ENCODE data around the gene RND2.

The RND2 gene

DNA sequence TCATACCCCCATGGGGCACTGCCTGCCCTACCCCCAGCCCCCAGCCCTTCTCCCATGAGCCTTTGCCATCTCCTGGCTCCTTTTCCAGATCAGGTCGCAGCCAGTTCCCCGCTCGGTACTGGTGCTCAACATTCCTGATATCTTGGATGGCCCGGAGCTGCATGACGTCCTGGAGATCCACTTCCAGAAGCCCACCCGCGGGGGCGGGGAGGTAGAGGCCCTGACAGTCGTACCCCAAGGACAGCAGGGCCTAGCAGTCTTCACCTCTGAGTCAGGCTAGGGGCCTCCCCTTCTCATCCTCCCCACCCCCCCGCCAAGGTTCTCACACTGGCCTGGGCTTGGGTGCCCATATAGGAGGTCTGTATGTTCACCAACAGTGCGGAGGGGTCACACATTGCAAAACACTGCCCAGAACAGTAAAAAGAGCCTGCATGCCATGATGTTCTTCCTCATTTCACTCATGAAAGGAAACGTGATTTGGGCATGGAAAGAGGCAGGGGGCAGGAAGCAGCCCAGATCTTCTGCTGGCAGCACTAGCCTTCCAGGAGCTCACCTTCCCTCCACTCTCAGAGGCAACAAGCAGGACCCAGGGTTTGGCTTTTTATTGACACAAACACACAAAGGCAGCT lies 10.9 kb upstream of the RND2 start:
- DNase-seq (ENCODE audit: low read depth in 1 of 2, low spot score in 1 of 2) = peak in 1 of 2 experiments; percentile 71
- peak overlapping the region; percentile 71 for H3K27ac ChIP-seq (replicated peaks)
- H3K27me3 ChIP-seq (ENCODE audit: insufficient read depth, poor library complexity, severe bottlenecking) = no peaks in the 10 kb centered on the region
- no peak overlapping the region for H3K4me3 ChIP-seq (replicated peaks; ENCODE audit: insufficient read depth, low read length)
- TF ChIP-seq, protein P1, sequence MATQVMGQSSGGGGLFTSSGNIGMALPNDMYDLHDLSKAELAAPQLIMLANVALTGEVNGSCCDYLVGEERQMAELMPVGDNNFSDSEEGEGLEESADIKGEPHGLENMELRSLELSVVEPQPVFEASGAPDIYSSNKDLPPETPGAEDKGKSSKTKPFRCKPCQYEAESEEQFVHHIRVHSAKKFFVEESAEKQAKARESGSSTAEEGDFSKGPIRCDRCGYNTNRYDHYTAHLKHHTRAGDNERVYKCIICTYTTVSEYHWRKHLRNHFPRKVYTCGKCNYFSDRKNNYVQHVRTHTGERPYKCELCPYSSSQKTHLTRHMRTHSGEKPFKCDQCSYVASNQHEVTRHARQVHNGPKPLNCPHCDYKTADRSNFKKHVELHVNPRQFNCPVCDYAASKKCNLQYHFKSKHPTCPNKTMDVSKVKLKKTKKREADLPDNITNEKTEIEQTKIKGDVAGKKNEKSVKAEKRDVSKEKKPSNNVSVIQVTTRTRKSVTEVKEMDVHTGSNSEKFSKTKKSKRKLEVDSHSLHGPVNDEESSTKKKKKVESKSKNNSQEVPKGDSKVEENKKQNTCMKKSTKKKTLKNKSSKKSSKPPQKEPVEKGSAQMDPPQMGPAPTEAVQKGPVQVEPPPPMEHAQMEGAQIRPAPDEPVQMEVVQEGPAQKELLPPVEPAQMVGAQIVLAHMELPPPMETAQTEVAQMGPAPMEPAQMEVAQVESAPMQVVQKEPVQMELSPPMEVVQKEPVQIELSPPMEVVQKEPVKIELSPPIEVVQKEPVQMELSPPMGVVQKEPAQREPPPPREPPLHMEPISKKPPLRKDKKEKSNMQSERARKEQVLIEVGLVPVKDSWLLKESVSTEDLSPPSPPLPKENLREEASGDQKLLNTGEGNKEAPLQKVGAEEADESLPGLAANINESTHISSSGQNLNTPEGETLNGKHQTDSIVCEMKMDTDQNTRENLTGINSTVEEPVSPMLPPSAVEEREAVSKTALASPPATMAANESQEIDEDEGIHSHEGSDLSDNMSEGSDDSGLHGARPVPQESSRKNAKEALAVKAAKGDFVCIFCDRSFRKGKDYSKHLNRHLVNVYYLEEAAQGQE (IDR thresholded peaks at IDR 0.05; ENCODE audit: insufficient replicate concordance, low read depth) = no peak
- TF ChIP-seq POLR2AphosphoS5 (IDR thresholded peaks at IDR 0.05; ENCODE audit: low read depth) (peak; percentile 60), SPI1 (IDR thresholded peaks at IDR 0.05; ENCODE audit: borderline replicate concordance, low read depth) (peak; percentile 41; the same call in 1 of the 2 replicates)

DNA sequence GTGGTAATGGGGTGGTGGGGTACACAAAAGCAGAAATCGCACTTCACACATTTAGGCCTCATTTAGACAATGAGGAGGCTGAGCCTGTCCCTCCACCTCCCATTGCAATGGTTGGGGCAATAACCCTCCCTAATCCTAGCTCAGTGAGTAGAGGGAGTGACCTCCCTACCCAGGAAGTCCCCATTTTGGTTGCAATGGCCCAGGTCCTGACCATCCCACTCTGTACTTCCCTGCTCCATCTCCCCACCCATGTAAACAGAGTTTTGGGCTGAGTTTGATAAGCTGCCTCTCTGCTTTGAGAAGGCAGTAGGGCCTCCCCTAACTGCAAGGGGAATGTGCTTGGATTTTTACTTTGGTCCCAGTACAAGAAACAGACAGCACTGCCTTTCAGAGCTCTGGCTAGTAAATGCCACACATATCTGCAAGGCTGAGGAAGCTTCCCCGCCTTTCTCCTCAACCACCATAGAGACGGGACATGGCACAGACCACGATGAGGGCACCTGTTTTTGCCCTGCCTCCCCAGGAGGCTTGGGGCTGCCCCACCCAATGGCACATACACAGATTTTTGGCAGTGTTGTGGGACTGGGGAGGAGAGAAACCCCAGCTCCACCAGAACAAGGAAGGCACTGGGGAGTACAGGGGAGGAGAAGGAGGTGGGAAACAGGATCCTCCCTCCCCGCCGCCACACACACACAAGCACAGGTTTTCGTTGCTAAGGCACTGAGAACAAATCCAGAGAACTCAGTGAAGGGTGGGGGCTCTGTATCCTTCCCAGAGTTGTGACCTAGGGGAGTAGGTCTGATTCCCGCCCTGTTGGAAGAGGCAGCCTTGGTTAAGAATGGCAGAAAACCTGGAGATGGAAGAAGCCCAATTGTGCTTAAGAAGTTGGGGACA lies 10.1 kb upstream of the RND2 start:
- Histone ChIP-seq H3K4me3 (replicated peaks; ENCODE audit: insufficient read depth, low read length) (no peak overlapping the region), H3K27me3 (ENCODE audit: insufficient read depth, poor library complexity, severe bottlenecking) (no peaks in the 10 kb centered on the region), H3K27ac (replicated peaks) (peak overlapping the region; percentile 71)
- TF ChIP-seq POLR2AphosphoS5 (IDR thresholded peaks at IDR 0.05; ENCODE audit: low read depth) = 0 out of 2 replicates have a peak, but pooled peaks have one; percentile 1
- no peak for TF ChIP-seq GABPA (IDR thresholded peaks at IDR 0.05; ENCODE audit: low read depth)
- no peak for DNase-seq (ENCODE audit: low read depth in 1 of 2, low spot score in 1 of 2)

DNA sequence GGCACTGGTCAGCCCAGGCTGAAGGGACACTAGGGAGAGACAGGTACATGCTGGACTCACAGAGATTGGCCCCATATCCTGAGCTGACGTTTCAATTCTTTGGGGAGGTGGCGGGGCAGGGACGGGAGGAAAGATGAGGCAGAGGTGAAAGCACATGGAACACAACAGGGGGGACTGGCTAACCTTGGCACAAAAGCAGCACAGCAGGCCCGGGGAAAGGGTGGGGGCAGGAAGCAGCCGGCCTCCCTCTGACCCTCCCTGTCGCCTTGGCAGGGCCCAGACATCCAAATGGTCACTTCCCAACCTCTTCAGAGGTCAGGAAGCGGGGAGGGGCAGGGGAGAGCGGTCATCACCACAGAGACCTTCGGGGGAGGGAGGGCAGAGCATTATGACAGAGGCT lies 9.5 kb upstream of the RND2 start:
- DNase-seq (ENCODE audit: low read depth in 1 of 2, low spot score in 1 of 2) = no peak
- Histone ChIP-seq H3K4me3 (replicated peaks; ENCODE audit: insufficient read depth, low read length) (no peak overlapping the region), H3K27ac (replicated peaks) (peak overlapping the region; percentile 71), H3K27me3 (ENCODE audit: insufficient read depth, poor library complexity, severe bottlenecking) (no peaks in the 10 kb centered on the region)
- TF ChIP-seq POLR2AphosphoS5 (IDR thresholded peaks at IDR 0.05; ENCODE audit: low read depth) (no peak), GABPA (IDR thresholded peaks at IDR 0.05; ENCODE audit: low read depth) (no peak), SPI1 (IDR thresholded peaks at IDR 0.05; ENCODE audit: borderline replicate concordance, low read depth) (no peak)
- TF ChIP-seq, protein P2, sequence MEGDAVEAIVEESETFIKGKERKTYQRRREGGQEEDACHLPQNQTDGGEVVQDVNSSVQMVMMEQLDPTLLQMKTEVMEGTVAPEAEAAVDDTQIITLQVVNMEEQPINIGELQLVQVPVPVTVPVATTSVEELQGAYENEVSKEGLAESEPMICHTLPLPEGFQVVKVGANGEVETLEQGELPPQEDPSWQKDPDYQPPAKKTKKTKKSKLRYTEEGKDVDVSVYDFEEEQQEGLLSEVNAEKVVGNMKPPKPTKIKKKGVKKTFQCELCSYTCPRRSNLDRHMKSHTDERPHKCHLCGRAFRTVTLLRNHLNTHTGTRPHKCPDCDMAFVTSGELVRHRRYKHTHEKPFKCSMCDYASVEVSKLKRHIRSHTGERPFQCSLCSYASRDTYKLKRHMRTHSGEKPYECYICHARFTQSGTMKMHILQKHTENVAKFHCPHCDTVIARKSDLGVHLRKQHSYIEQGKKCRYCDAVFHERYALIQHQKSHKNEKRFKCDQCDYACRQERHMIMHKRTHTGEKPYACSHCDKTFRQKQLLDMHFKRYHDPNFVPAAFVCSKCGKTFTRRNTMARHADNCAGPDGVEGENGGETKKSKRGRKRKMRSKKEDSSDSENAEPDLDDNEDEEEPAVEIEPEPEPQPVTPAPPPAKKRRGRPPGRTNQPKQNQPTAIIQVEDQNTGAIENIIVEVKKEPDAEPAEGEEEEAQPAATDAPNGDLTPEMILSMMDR (IDR thresholded peaks at IDR 0.05; ENCODE audit: insufficient read depth, low read length) = no peak
- TF ChIP-seq, protein P1 (IDR thresholded peaks at IDR 0.05; ENCODE audit: insufficient replicate concordance, low read depth) = no peak

DNA sequence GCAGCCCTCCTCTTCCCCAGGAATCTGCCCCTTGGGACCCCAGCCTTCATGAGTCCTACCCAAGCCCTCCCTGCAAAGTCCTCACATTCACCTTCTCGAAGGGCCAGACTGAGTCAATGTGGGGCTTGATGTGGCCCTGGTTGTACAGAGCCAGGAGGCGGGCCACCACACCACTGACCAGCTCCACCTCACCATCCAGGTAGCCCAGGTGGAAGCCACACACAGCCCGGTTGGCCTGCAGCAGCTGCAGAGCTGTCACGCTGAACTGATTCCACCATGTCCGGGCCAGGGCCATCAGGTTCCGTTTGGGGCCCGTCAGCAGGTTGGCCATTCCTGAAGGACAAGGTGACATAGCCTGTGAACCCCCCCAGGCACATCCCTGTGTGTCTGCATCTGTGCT lies 8.8 kb upstream of the RND2 start:
- no peak overlapping the region for H3K4me3 ChIP-seq (replicated peaks; ENCODE audit: insufficient read depth, low read length)
- peak overlapping the region; percentile 71 for H3K27ac ChIP-seq (replicated peaks)
- DNase-seq (ENCODE audit: low read depth in 1 of 2, low spot score in 1 of 2) = no peak
- no peaks in the 10 kb centered on the region for H3K27me3 ChIP-seq (ENCODE audit: insufficient read depth, poor library complexity, severe bottlenecking)
- TF ChIP-seq SPI1 (IDR thresholded peaks at IDR 0.05; ENCODE audit: borderline replicate concordance, low read depth) (no peak), POLR2AphosphoS5 (IDR thresholded peaks at IDR 0.05; ENCODE audit: low read depth) (no peak), GABPA (IDR thresholded peaks at IDR 0.05; ENCODE audit: low read depth) (no peak)
- TF ChIP-seq, protein P1 (IDR thresholded peaks at IDR 0.05; ENCODE audit: insufficient replicate concordance, low read depth) = no peak
- TF ChIP-seq, protein P2 (IDR thresholded peaks at IDR 0.05; ENCODE audit: insufficient read depth, low read length) = no peak
